ENCODE measurements around the gene HDGF. TPM values are rescaled to one million over a fixed set of nuclear protein-coding genes. Genes with fewer than 3 reads are reported as not detected.

The HDGF gene
- total and polyA plus RNA-seq, 7 experiments from 2014 or later, result 25.0 to 224 (median 90.9) TPM

- no peaks in the 10 kb centered on the region for H3K9me3 ChIP-seq (ENCODE audit: control insufficient read depth in 2 of 3, low read length in 3 of 3)
- H3K4me3 ChIP-seq (ENCODE audit: low read length), result no peak overlapping the region
- ChIA-PET POLR2A (interaction anchor here (1.6 kb wide), 1 partner anchor 12 kb away, joined by 3 read pairs; no protein-coding TSS in a partner anchor), CTCF (no interaction called here)
- H3K36me3 ChIP-seq (ENCODE audit: control insufficient read depth in 2 of 3, insufficient read depth in 3 of 3, low read length in 3 of 3), result peaks cover 0 to 6% (median 0%) of the 10 kb centered on the region in 3 experiments
- peaks cover 16 to 17% of the 10 kb centered on the region in 2 donors for H3K4me1 ChIP-seq (ENCODE audit: control insufficient read depth in 2 of 2, insufficient read depth in 2 of 2, low read length in 2 of 2)
- peaks cover 0 to 8% (median 0%) of the 10 kb centered on the region in 5 donors for H3K36me3 Mint-ChIP-seq
- ATAC-seq (no peak), DNase-seq (no peak)
- H3K9me3 Mint-ChIP-seq, result no peaks in the 10 kb centered on the region
- no peaks in the 10 kb centered on the region for H3K27me3 ChIP-seq (ENCODE audit: control insufficient read depth in 2 of 2, insufficient read depth in 2 of 2, low read length in 2 of 2)
- intact Hi-C loops (cut with micrococcal nuclease), result no loop called here
- H3K27me3 Mint-ChIP-seq, result no peaks in the 10 kb centered on the region
- no peak overlapping the region for H3K27ac Mint-ChIP-seq
- peaks cover 20 to 42% (median 29%) of the 10 kb centered on the region in 7 donors for H3K4me1 Mint-ChIP-seq
- no peak overlapping the region for H3K27ac ChIP-seq (ENCODE audit: low read depth, low read length)
- H3K4me3 Mint-ChIP-seq, result peak overlapping the region in 2 of 10 donors; percentile 21 to 37
Measured at GRCh38 chr1:156754219-156754618, 2.7 kb upstream of the HDGF start.

GRCh38 chr1:156752843-156753482 is 1.5 kb upstream of the HDGF start:
- Histone ChIP-seq H3K4me1 (ENCODE audit: control insufficient read depth in 2 of 2, insufficient read depth in 2 of 2, low read length in 2 of 2) (peaks cover 28 to 30% of the 10 kb centered on the region in 2 donors), H3K4me3 (ENCODE audit: low read length) (peak overlapping the region; percentile 93), H3K27me3 (ENCODE audit: control insufficient read depth in 2 of 2, insufficient read depth in 2 of 2, low read length in 2 of 2) (no peaks in the 10 kb centered on the region), H3K9me3 (ENCODE audit: control insufficient read depth in 2 of 3, low read length in 3 of 3) (no peaks in the 10 kb centered on the region), H3K27ac (ENCODE audit: low read depth, low read length) (peak overlapping the region; percentile 90), H3K36me3 (ENCODE audit: control insufficient read depth in 2 of 3, insufficient read depth in 3 of 3, low read length in 3 of 3) (peaks cover 0 to 6% (median 0%) of the 10 kb centered on the region in 3 experiments)
- ChIA-PET POLR2A (interaction anchor here (1.3 to 4.5 kb wide), 5 partner anchors 8 to 25 kb away, joined by 4 to 64 read pairs (median 24); partner anchors contain the start of genes ISG20L2, METTL25B, MRPL24 and PRCC), CTCF (interaction anchor here (0.9 to 1.4 kb wide), 2 partner anchors 12 to 27 kb away, joined by 4 to 6 read pairs; partner anchors contain the start of gene MRPL24)
- H3K36me3 Mint-ChIP-seq, result peaks cover 0 to 18% (median 0%) of the 10 kb centered on the region in 5 donors
- peak overlapping the region; percentile 88 to 98 (median 92) for H3K4me3 Mint-ChIP-seq
- H3K4me1 Mint-ChIP-seq, result peaks cover 31 to 49% (median 37%) of the 10 kb centered on the region in 7 donors
- peak overlapping the region; percentile 39 to 96 (median 85) for H3K27ac Mint-ChIP-seq
- ATAC-seq, result no peak
- no peaks in the 10 kb centered on the region for H3K27me3 Mint-ChIP-seq
- DNase-seq, result no peak
- intact Hi-C loops (cut with micrococcal nuclease), result no loop called here
- H3K9me3 Mint-ChIP-seq, result no peaks in the 10 kb centered on the region

- Mint-ChIP-seq H3K27me3 (no peaks in the 10 kb centered on the region), H3K4me1 (peaks cover 38 to 57% (median 46%) of the 10 kb centered on the region in 7 donors), H3K36me3 (peaks cover 0 to 18% (median 0%) of the 10 kb centered on the region in 5 donors), H3K9me3 (no peaks in the 10 kb centered on the region), H3K4me3 (peak overlapping the region; percentile 88 to 98 (median 92)), H3K27ac (peak overlapping the region; percentile 82 to 96 (median 90))
- H3K27ac ChIP-seq (ENCODE audit: low read depth, low read length), result peak overlapping the region; percentile 90
- intact Hi-C loops (cut with micrococcal nuclease), result loop anchor here (1.0 kb wide), 6 partner anchors 11 to 414 kb away; partner anchors contain the start of genes ISG20L2 (in 2 of the 2), METTL25B (in 2 of the 2), MRPL24 (in 2 of the 2) and PRCC (in 2 of the 2)
- no peaks in the 10 kb centered on the region for H3K9me3 ChIP-seq (ENCODE audit: control insufficient read depth in 2 of 3, low read length in 3 of 3)
- H3K36me3 ChIP-seq (ENCODE audit: control insufficient read depth in 2 of 3, insufficient read depth in 3 of 3, low read length in 3 of 3), result peaks cover 0 to 6% (median 0%) of the 10 kb centered on the region in 3 experiments
- ATAC-seq (peak; percentile 96), DNase-seq (peak; percentile 83 to 98 (median 92))
- POLR2A ChIA-PET, result interaction anchor here (0.6 to 4.5 kb wide), 8 partner anchors 9 to 387 kb away, joined by 3 to 64 read pairs (median 8); partner anchors contain the start of genes ISG20L2, METTL25B, MRPL24 and PRCC
- peaks cover 36 to 38% of the 10 kb centered on the region in 2 donors for H3K4me1 ChIP-seq (ENCODE audit: control insufficient read depth in 2 of 2, insufficient read depth in 2 of 2, low read length in 2 of 2)
- CTCF ChIA-PET, result interaction anchor here (0.7 to 1.8 kb wide), 7 partner anchors 11 to 62 kb away, joined by 3 to 6 read pairs (median 3); partner anchors contain the start of genes METTL25B, MRPL24 and PRCC
- H3K4me3 ChIP-seq (ENCODE audit: low read length), result peak overlapping the region; percentile 93
- H3K27me3 ChIP-seq (ENCODE audit: control insufficient read depth in 2 of 2, insufficient read depth in 2 of 2, low read length in 2 of 2), result no peaks in the 10 kb centered on the region
Measured at GRCh38 chr1:156751757-156752481, 444 bp upstream of the HDGF start.

- DNase-seq (peak in 3 of 9 donors; percentile 29 to 49 (median 48)), ATAC-seq (peak; percentile 35)
- Mint-ChIP-seq H3K4me1 (peaks cover 48 to 66% (median 55%) of the 10 kb centered on the region in 7 donors), H3K4me3 (peak overlapping the region; percentile 88 to 98 (median 94)), H3K9me3 (no peaks in the 10 kb centered on the region), H3K36me3 (peaks cover 0 to 20% (median 0%) of the 10 kb centered on the region in 5 donors), H3K27ac (peak overlapping the region; percentile 82 to 95 (median 91)), H3K27me3 (no peaks in the 10 kb centered on the region)
- intact Hi-C loops (cut with micrococcal nuclease), result loop anchor here (1.0 kb wide), 6 partner anchors 10 to 413 kb away; partner anchors contain the start of genes ISG20L2 (in 2 of the 2), METTL25B (in 2 of the 2), MRPL24 (in 2 of the 2) and PRCC (in 2 of the 2)
- Histone ChIP-seq H3K36me3 (ENCODE audit: control insufficient read depth in 2 of 3, insufficient read depth in 3 of 3, low read length in 3 of 3) (peaks cover 0 to 6% (median 0%) of the 10 kb centered on the region in 3 experiments), H3K4me1 (ENCODE audit: control insufficient read depth in 2 of 2, insufficient read depth in 2 of 2, low read length in 2 of 2) (peaks cover 41 to 46% of the 10 kb centered on the region in 2 donors), H3K27ac (ENCODE audit: low read depth, low read length) (peak overlapping the region; percentile 90), H3K27me3 (ENCODE audit: control insufficient read depth in 2 of 2, insufficient read depth in 2 of 2, low read length in 2 of 2) (no peaks in the 10 kb centered on the region), H3K4me3 (ENCODE audit: low read length) (peak overlapping the region; percentile 76), H3K9me3 (ENCODE audit: control insufficient read depth in 2 of 3, low read length in 3 of 3) (no peaks in the 10 kb centered on the region)
- ChIA-PET CTCF (interaction anchor here (0.7 to 1.8 kb wide), 3 partner anchors 23 to 63 kb away, joined by 3 to 6 read pairs (median 3); partner anchors contain the start of gene METTL25B), POLR2A (interaction anchor here (0.7 to 4.5 kb wide), 6 partner anchors 9 to 61 kb away, joined by 3 to 64 read pairs (median 18); partner anchors contain the start of genes ISG20L2, METTL25B, MRPL24 and PRCC)
Measured at GRCh38 chr1:156750711-156751450, 594 bp downstream of the HDGF start.

GRCh38 chr1:156750191-156750672 is 1.2 kb downstream of the HDGF start:
- Mint-ChIP-seq H3K27me3 (no peaks in the 10 kb centered on the region), H3K36me3 (peaks cover 0 to 25% (median 3%) of the 10 kb centered on the region in 5 donors), H3K9me3 (no peaks in the 10 kb centered on the region), H3K27ac (peak overlapping the region; percentile 82 to 95 (median 91)), H3K4me1 (peaks cover 52 to 69% (median 61%) of the 10 kb centered on the region in 7 donors), H3K4me3 (peak overlapping the region; percentile 88 to 98 (median 94))
- ATAC-seq (no peak), DNase-seq (peak in 1 of 9 donors; percentile 49)
- Histone ChIP-seq H3K4me1 (ENCODE audit: control insufficient read depth in 2 of 2, insufficient read depth in 2 of 2, low read length in 2 of 2) (peaks cover 41 to 47% of the 10 kb centered on the region in 2 donors), H3K27me3 (ENCODE audit: control insufficient read depth in 2 of 2, insufficient read depth in 2 of 2, low read length in 2 of 2) (no peaks in the 10 kb centered on the region), H3K4me3 (ENCODE audit: low read length) (peak overlapping the region; percentile 76), H3K27ac (ENCODE audit: low read depth, low read length) (peak overlapping the region; percentile 90), H3K36me3 (ENCODE audit: control insufficient read depth in 2 of 3, insufficient read depth in 3 of 3, low read length in 3 of 3) (peaks cover 0 to 11% (median 3%) of the 10 kb centered on the region in 3 experiments), H3K9me3 (ENCODE audit: control insufficient read depth in 2 of 3, low read length in 3 of 3) (no peaks in the 10 kb centered on the region)
- ChIA-PET POLR2A (interaction anchor here (0.9 to 4.5 kb wide), 6 partner anchors 9 to 45 kb away, joined by 3 to 64 read pairs (median 18); partner anchors contain the start of genes ISG20L2, METTL25B, MRPL24 and PRCC), CTCF (interaction anchor here (1.1 to 1.8 kb wide), 2 partner anchors 24 kb away, joined by 3 to 6 read pairs; no protein-coding TSS in a partner anchor)
- intact Hi-C loops (cut with micrococcal nuclease), result no loop called here

All from naive thymus-derived CD4-positive, alpha-beta T cell (primary cell).